DOHH2 (cell line): Measurements from ENCODE around the gene SCFD2.

Experiments used
- H3F3A ChIP-seq: fragments of 200-600 bp; sonication (generic), shearing (Covaris generic); 2 replicates; pipeline ENCODE4 v1.6.0; 2016; ENCODE audit warnings: antibody characterized with exemption, mild to moderate bottlenecking; ENCODE audit not compliant: control insufficient read depth, insufficient read depth
- H3K27ac ChIP-seq: fragments of 200-600 bp; sonication (generic); 2 replicates; pipeline ENCODE4 v1.5.1; 2014; ENCODE audit warnings: low read depth, mild to moderate bottlenecking, low read length, moderate library complexity
- H3K27me3 ChIP-seq: fragments of 200-600 bp; sonication (generic); 2 replicates; pipeline ENCODE4 v1.6.1; 2014; ENCODE audit warnings: mild to moderate bottlenecking, low read length, mixed read lengths; ENCODE audit not compliant: control insufficient read depth
- H3K36me3 ChIP-seq: fragments of 200-600 bp; sonication (generic); 2 replicates; pipeline ENCODE4 v1.6.1; 2014; ENCODE audit warnings: mild to moderate bottlenecking, low read length, moderate library complexity, mixed read lengths; ENCODE audit not compliant: control insufficient read depth
- H3K4me1 ChIP-seq: fragments of 200-600 bp; sonication (generic); 2 replicates; pipeline ENCODE4 v1.6.1; 2014; ENCODE audit warnings: mild to moderate bottlenecking, low read length, mixed read lengths; ENCODE audit not compliant: control insufficient read depth
- H3K4me2 ChIP-seq: fragments of 200-600 bp; sonication (generic); 2 replicates; pipeline ENCODE4 v1.6.0; 2014; ENCODE audit warnings: mild to moderate bottlenecking, low read length, moderate library complexity
- H3K4me3 ChIP-seq: fragments of 200-600 bp; sonication (generic); 2 replicates; pipeline ENCODE4 v1.5.1; 2014; ENCODE audit warnings: mild to moderate bottlenecking, low read length, mixed read lengths
- H3K79me2 ChIP-seq: fragments of 200-600 bp; sonication (generic); 2 replicates; pipeline ENCODE4 v1.6.1; 2014; ENCODE audit warnings: mild to moderate bottlenecking, low read length, mixed read lengths; ENCODE audit not compliant: control insufficient read depth
- H3K9me2 ChIP-seq: fragments of 200-600 bp; sonication (generic); replicated peaks from 2 replicates; pipeline ENCODE4 v1.6.1; 2014; ENCODE audit warnings: mild to moderate bottlenecking, low read length, mixed read lengths; ENCODE audit not compliant: control insufficient read depth
- H3K9me3 ChIP-seq: fragments of 200-600 bp; sonication (generic); 2 replicates; pipeline ENCODE4 v1.6.1; 2014; ENCODE audit warnings: antibody characterized with exemption, low read length, mixed read lengths; ENCODE audit not compliant: control insufficient read depth, insufficient read depth
- H4K20me1 ChIP-seq: fragments of 200-600 bp; sonication (generic); 2 replicates; pipeline ENCODE4 v1.6.0; 2014; ENCODE audit warnings: low read depth, mild to moderate bottlenecking, antibody characterized with exemption, low read length, moderate library complexity; ENCODE audit not compliant: control insufficient read depth, insufficient read depth
- EZH2phosphoT487 ChIP-seq: fragments of 200-600 bp; sonication (generic); IDR thresholded peaks from 2 replicates; pipeline ENCODE4 v1.6.1; 2017; ENCODE audit warnings: borderline replicate concordance, mild to moderate bottlenecking, antibody characterized with exemption, low read length, moderate library complexity, mixed read lengths
- TF ChIP-seq, protein P1 (sequence below): fragments of 200-600 bp; sonication (generic); IDR thresholded peaks from one replicate; pipeline ENCODE4 v1.5.1; 2014; ENCODE audit warnings: antibody characterized with exemption, mild to moderate bottlenecking, low read depth, low read length; ENCODE audit not compliant: poor library complexity, severe bottlenecking

SCFD2 gene

DNA sequence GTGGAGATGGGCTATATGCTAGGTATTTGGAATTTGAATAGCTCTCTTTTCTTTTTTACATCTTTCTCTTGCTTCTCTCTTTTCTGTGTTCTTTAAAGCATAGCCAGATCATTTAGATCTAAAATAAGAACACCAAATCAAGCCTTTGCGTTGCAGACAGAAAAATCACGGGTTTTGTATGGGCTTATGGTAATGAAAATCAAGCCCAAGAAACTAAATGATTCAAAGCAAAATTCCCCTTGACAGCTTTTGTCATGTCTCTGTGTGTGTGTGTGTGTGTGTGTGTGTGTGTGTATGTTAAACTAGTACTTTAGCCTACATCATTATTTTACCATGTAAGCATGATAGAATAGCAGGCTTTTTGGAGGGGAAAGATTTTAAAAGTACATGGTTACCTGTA lies 505.5 kb downstream of the SCFD2 start:
- H3K27ac ChIP-seq, result no peak overlapping the region
- no peaks in the 10 kb centered on the region for H3K9me2 ChIP-seq
- H3K27me3 ChIP-seq, result peaks cover 11% of the 10 kb centered on the region
- no peaks in the 10 kb centered on the region for H4K20me1 ChIP-seq
- H3K4me1 ChIP-seq, result peaks cover 12% of the 10 kb centered on the region
- H3K4me3 ChIP-seq, result no peak overlapping the region
- H3K79me2 ChIP-seq, result no peaks in the 10 kb centered on the region
- H3K36me3 ChIP-seq, result no peaks in the 10 kb centered on the region
- H3K9me3 ChIP-seq, result no peaks in the 10 kb centered on the region
- H3F3A ChIP-seq, result no peaks in the 10 kb centered on the region
- TF ChIP-seq EZH2phosphoT487, result no peak
- TF ChIP-seq, protein P1, sequence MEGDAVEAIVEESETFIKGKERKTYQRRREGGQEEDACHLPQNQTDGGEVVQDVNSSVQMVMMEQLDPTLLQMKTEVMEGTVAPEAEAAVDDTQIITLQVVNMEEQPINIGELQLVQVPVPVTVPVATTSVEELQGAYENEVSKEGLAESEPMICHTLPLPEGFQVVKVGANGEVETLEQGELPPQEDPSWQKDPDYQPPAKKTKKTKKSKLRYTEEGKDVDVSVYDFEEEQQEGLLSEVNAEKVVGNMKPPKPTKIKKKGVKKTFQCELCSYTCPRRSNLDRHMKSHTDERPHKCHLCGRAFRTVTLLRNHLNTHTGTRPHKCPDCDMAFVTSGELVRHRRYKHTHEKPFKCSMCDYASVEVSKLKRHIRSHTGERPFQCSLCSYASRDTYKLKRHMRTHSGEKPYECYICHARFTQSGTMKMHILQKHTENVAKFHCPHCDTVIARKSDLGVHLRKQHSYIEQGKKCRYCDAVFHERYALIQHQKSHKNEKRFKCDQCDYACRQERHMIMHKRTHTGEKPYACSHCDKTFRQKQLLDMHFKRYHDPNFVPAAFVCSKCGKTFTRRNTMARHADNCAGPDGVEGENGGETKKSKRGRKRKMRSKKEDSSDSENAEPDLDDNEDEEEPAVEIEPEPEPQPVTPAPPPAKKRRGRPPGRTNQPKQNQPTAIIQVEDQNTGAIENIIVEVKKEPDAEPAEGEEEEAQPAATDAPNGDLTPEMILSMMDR, result no peak
- no peak overlapping the region for H3K4me2 ChIP-seq

DNA sequence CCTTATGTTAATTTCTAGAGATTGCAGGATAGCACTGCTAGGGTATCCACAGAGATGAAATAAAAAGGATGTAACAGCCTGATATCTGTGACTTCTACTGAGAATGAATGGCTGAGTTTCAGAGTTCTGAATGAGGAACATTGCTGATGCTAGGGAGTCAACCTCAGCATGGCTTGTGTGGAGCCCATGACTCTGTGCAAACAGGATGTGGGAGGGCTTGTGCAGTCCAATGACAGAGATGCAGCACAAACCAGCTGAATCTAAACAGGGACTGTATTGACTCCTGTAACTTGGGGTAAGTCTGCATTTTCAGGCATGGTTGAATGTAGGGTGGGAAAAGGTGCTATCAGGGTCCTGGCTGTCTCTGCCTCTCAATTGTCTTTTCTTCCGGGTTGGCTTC lies 509.1 kb downstream of the SCFD2 start:
- Histone ChIP-seq H3K4me2 (no peak overlapping the region), H3K36me3 (no peaks in the 10 kb centered on the region), H3K27me3 (peaks cover 11% of the 10 kb centered on the region), H4K20me1 (no peaks in the 10 kb centered on the region), H3K9me2 (no peaks in the 10 kb centered on the region), H3K27ac (no peak overlapping the region), H3K4me3 (no peak overlapping the region), H3K9me3 (no peaks in the 10 kb centered on the region), H3F3A (no peaks in the 10 kb centered on the region), H3K4me1 (peaks cover 5% of the 10 kb centered on the region), H3K79me2 (no peaks in the 10 kb centered on the region)
- TF ChIP-seq EZH2phosphoT487, result no peak
- TF ChIP-seq, protein P1, result no peak

DNA sequence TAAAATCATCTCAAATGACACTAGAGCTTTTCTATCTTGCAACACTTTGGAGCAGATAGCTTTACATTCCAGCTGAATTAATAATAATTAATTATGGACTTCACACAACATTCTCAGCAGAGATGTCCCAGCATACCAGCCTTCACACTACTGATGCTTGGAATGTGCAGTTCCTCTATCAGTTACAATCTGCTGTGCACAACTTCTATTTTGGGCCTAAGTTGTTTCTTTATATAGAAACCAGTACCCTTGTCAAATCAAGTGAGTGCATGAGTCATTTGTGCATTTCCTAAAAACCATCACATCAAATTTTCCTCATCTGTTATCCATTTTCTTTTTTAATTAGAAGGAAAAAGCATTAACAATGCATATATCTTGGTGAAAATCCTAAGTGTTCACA lies 512.5 kb downstream of the SCFD2 start:
- TF ChIP-seq EZH2phosphoT487, result no peak
- TF ChIP-seq, protein P1, result no peak
- no peaks in the 10 kb centered on the region for H3K79me2 ChIP-seq
- no peak overlapping the region for H3K4me3 ChIP-seq
- H3K4me1 ChIP-seq, result no peaks in the 10 kb centered on the region
- H3K9me3 ChIP-seq, result no peaks in the 10 kb centered on the region
- no peaks in the 10 kb centered on the region for H3K36me3 ChIP-seq
- H3K9me2 ChIP-seq, result no peaks in the 10 kb centered on the region
- H4K20me1 ChIP-seq, result no peaks in the 10 kb centered on the region
- no peaks in the 10 kb centered on the region for H3F3A ChIP-seq
- no peak overlapping the region for H3K27ac ChIP-seq
- H3K4me2 ChIP-seq, result no peak overlapping the region
- no peaks in the 10 kb centered on the region for H3K27me3 ChIP-seq

DNA sequence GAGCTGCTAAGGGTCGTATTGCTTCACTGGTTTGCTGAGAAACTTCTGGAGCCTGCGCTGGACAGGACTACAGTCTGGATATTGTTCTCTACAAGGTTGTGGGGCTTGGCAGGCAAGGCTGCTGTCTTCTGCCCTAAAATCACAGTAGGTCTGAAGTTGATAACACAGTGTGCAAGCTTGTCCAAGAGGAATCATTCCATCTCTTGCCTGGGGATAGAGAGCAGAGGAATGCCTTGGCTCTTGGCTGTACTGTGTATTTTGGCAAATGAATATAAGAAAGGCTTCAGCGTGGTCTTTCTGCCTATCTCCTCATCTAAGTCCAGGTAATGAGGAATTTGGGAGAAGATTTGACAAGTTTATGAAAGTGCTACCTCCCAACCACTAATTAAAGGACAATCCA lies 513.1 kb downstream of the SCFD2 start:
- Histone ChIP-seq H3K27me3 (no peaks in the 10 kb centered on the region), H3K9me2 (no peaks in the 10 kb centered on the region), H4K20me1 (no peaks in the 10 kb centered on the region), H3K27ac (no peak overlapping the region), H3K4me1 (no peaks in the 10 kb centered on the region), H3K79me2 (no peaks in the 10 kb centered on the region), H3K9me3 (no peaks in the 10 kb centered on the region), H3K4me2 (no peak overlapping the region), H3F3A (no peaks in the 10 kb centered on the region), H3K4me3 (no peak overlapping the region), H3K36me3 (no peaks in the 10 kb centered on the region)
- TF ChIP-seq, protein P1, result no peak
- TF ChIP-seq EZH2phosphoT487, result no peak
